ENCODE measurements around the gene COA4.

Gene COA4

DNA sequence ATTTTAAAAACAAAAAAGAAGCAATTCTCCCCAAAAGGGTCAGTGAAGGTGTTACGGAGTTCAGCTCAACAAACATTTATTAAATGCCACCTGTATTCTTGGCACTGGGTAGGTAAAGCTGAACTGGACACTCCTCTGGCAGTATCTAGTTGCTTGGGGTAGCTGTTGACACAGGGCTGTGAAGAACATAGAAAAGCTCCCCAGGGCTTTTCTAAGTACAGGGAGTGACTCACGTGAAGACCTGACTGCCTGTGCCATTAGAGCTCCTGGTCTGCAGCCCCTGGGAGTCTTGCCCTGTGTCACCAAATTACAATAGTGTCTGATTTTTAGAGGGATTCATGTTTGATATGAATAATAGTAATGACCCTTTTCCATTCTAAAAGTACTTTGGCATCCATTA is 43.6 kb downstream of the COA4 start:
- Histone ChIP-seq H3K4me3 (ENCODE audit: low read length in 2 of 2) (no peak overlapping the region), H3K4me1 (ENCODE audit: control insufficient read depth, insufficient read depth, low read length) (no peaks in the 10 kb centered on the region), H3K27me3 (ENCODE audit: control insufficient read depth in 1 of 2, insufficient read depth in 2 of 2, low read length in 2 of 2) (no peaks in the 10 kb centered on the region), H3K36me3 (ENCODE audit: control insufficient read depth in 2 of 2, insufficient read depth in 2 of 2, low read length in 2 of 2) (peaks cover 6 to 12% of the 10 kb centered on the region in 2 donors), H3K9ac (ENCODE audit: low read length in 2 of 2) (no peak overlapping the region), H3K9me3 (ENCODE audit: control insufficient read depth in 2 of 2, low read length in 2 of 2) (no peaks in the 10 kb centered on the region), H3K27ac (ENCODE audit: low read length) (no peak overlapping the region)

DNA sequence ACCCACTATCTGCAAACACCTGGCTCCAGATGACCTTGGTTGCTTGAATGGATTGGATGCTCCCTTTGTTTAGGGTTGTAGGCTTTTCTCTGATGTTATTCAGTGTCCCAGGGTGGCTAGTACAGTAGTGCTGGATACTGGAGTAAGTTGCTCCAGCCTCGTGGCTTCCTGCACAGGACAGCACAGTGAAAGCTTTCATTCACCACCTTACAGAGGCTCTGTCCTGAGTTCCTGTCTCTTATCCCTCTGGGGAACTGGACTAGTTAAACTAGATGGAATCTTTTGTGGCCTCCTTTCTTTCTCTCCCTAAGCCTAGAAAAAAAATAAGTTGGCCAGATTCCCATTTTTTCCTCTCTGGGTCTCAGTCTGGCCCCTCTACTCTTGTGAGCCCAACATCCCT is 46.4 kb downstream of the COA4 start:
- H3K4me3 ChIP-seq (ENCODE audit: low read length in 2 of 2) = no peak overlapping the region
- peaks cover 6 to 16% of the 10 kb centered on the region in 2 donors for H3K36me3 ChIP-seq (ENCODE audit: control insufficient read depth in 2 of 2, insufficient read depth in 2 of 2, low read length in 2 of 2)
- no peak overlapping the region for H3K27ac ChIP-seq (ENCODE audit: low read length)
- H3K9ac ChIP-seq (ENCODE audit: low read length in 2 of 2) = no peak overlapping the region
- no peaks in the 10 kb centered on the region for H3K9me3 ChIP-seq (ENCODE audit: control insufficient read depth in 2 of 2, low read length in 2 of 2)
- no peaks in the 10 kb centered on the region for H3K27me3 ChIP-seq (ENCODE audit: control insufficient read depth in 1 of 2, insufficient read depth in 2 of 2, low read length in 2 of 2)
- no peaks in the 10 kb centered on the region for H3K4me1 ChIP-seq (ENCODE audit: control insufficient read depth, insufficient read depth, low read length)

Data from stomach smooth muscle (tissue), 2 donors.